ENCODE data around the gene RHBDD1.

RHBDD1 gene

GRCh38 chr2:227025510-227025909 lies 189.7 kb downstream of the RHBDD1 start:
- FAIRE-seq: no peak

GRCh38 chr2:227029426-227030105 lies 193.7 kb downstream of the RHBDD1 start:
- TF ChIP-seq TAF1 (IDR thresholded peaks at IDR 0.05; ENCODE audit: borderline replicate concordance, low read depth, low read length) (no peak), POLR2AphosphoS5 (IDR thresholded peaks at IDR 0.05; ENCODE audit: low read depth, low read length) (no peak), POLR2A (IDR thresholded peaks at IDR 0.05; ENCODE audit: low read depth, low read length) (no peak)
- FAIRE-seq (peak; percentile 91), DNase-seq (ENCODE audit: insufficient read length) (no peak)

More at GRCh38 chr2:227025510-227025909, 189.7 kb downstream of the RHBDD1 start:
- DNase-seq (ENCODE audit: insufficient read length): no peak
- TF ChIP-seq POLR2A (IDR thresholded peaks at IDR 0.05; ENCODE audit: low read depth, low read length): no peak
- TF ChIP-seq POLR2AphosphoS5 (IDR thresholded peaks at IDR 0.05; ENCODE audit: low read depth, low read length): no peak

- no peak for DNase-seq (ENCODE audit: insufficient read length)
- TF ChIP-seq POLR2AphosphoS5 (IDR thresholded peaks at IDR 0.05; ENCODE audit: low read depth, low read length) (no peak), POLR2A (IDR thresholded peaks at IDR 0.05; ENCODE audit: low read depth, low read length) (no peak)
- no peak for FAIRE-seq
Measured at GRCh38 chr2:227030789-227031188, 194.9 kb downstream of the RHBDD1 start.

- TF ChIP-seq POLR2AphosphoS5 (IDR thresholded peaks at IDR 0.05; ENCODE audit: low read depth, low read length) (no peak), POLR2A (IDR thresholded peaks at IDR 0.05; ENCODE audit: low read depth, low read length) (no peak), TAF1 (IDR thresholded peaks at IDR 0.05; ENCODE audit: borderline replicate concordance, low read depth, low read length) (no peak)
- DNase-seq (ENCODE audit: insufficient read length) (no peak), FAIRE-seq (no peak)
Measured at GRCh38 chr2:227031379-227031778, 195.5 kb downstream of the RHBDD1 start.

- TF ChIP-seq TAF1 (IDR thresholded peaks at IDR 0.05; ENCODE audit: borderline replicate concordance, low read depth, low read length) (no peak), POLR2AphosphoS5 (IDR thresholded peaks at IDR 0.05; ENCODE audit: low read depth, low read length) (no peak), POLR2A (IDR thresholded peaks at IDR 0.05; ENCODE audit: low read depth, low read length) (no peak)
- FAIRE-seq: no peak
- DNase-seq (ENCODE audit: insufficient read length): peak; percentile 25
Measured at GRCh38 chr2:227033471-227034148, 197.8 kb downstream of the RHBDD1 start.

GRCh38 chr2:227035711-227036367 lies 200.0 kb downstream of the RHBDD1 start:
- FAIRE-seq (no peak), DNase-seq (ENCODE audit: insufficient read length) (no peak)
- no peak for TF ChIP-seq POLR2AphosphoS5 (IDR thresholded peaks at IDR 0.05; ENCODE audit: low read depth, low read length)
- no peak for TF ChIP-seq POLR2A (IDR thresholded peaks at IDR 0.05; ENCODE audit: low read depth, low read length)
- no peak for TF ChIP-seq TAF1 (IDR thresholded peaks at IDR 0.05; ENCODE audit: borderline replicate concordance, low read depth, low read length)

GRCh38 chr2:227036527-227036926 lies 200.7 kb downstream of the RHBDD1 start:
- DNase-seq (ENCODE audit: insufficient read length): no peak
- TF ChIP-seq POLR2A (IDR thresholded peaks at IDR 0.05; ENCODE audit: low read depth, low read length): no peak
- TF ChIP-seq POLR2AphosphoS5 (IDR thresholded peaks at IDR 0.05; ENCODE audit: low read depth, low read length): no peak
- TF ChIP-seq TAF1 (IDR thresholded peaks at IDR 0.05; ENCODE audit: borderline replicate concordance, low read depth, low read length): no peak
- FAIRE-seq: no peak

GRCh38 chr2:227038550-227039189 lies 202.8 kb downstream of the RHBDD1 start:
- no peak for DNase-seq (ENCODE audit: insufficient read length)
- TF ChIP-seq POLR2A (IDR thresholded peaks at IDR 0.05; ENCODE audit: low read depth, low read length) (no peak), POLR2AphosphoS5 (IDR thresholded peaks at IDR 0.05; ENCODE audit: low read depth, low read length) (no peak)
- FAIRE-seq: no peak

GRCh38 chr2:227043981-227044380 lies 208.1 kb downstream of the RHBDD1 start:
- FAIRE-seq: no peak
- no peak for DNase-seq (ENCODE audit: insufficient read length)
- TF ChIP-seq TAF1 (IDR thresholded peaks at IDR 0.05; ENCODE audit: borderline replicate concordance, low read depth, low read length) (no peak), POLR2AphosphoS5 (IDR thresholded peaks at IDR 0.05; ENCODE audit: low read depth, low read length) (no peak), POLR2A (IDR thresholded peaks at IDR 0.05; ENCODE audit: low read depth, low read length) (no peak)
